Esophagus muscularis mucosa (tissue), 4 donors: ENCODE data around the gene SCAF8. TPM values are rescaled to one million over a fixed set of nuclear protein-coding genes. Genes with fewer than 3 reads are reported as not detected.

ENCODE experiments used
- DNase-seq: peaks from one replicate; pipeline ENCODE4 v3.0.0-alpha.2; 2017; ENCODE audit errors: extremely low spot score
- H3K27ac ChIP-seq, 4 donors: fragments of 200-600 bp; sonication (generic); replicated peaks in 1 of 4; 1 replicate in 3 of 4; 2 replicates in 1 of 4; pipeline ENCODE4 v1.5.1; 2016 to 2019; ENCODE audit warnings: mild to moderate bottlenecking in 1 of 4
- H3K27me3 ChIP-seq, 4 donors: fragments of 200-600 bp; sonication (generic); one replicate each; pipeline versions ENCODE4 v1.5.1 to v1.6.0; 2016 to 2019
- H3K36me3 ChIP-seq, 4 donors: fragments of 200-600 bp; sonication (generic); one replicate each; pipeline ENCODE4 v1.5.1; 2016 to 2019
- H3K4me1 ChIP-seq, 4 donors: fragments of 200-600 bp; sonication (generic); one replicate each; pipeline ENCODE4 v1.5.1; 2016 to 2019
- H3K4me3 ChIP-seq, 4 donors: fragments of 200-600 bp; sonication (generic); 1 replicate in 2 of 4; 2 replicates in 2 of 4; pipeline ENCODE4 v1.5.1; 2016 to 2019; ENCODE audit warnings: mild to moderate bottlenecking in 4 of 4, moderate library complexity in 1 of 4
- H3K9me3 ChIP-seq, 4 donors: fragments of 200-600 bp; sonication (generic); 1 replicate in 3 of 4; 2 replicates in 1 of 4; pipeline ENCODE4 v1.5.1; 2016 to 2019
- EP300 ChIP-seq: sonication (generic); formaldehyde crosslinking; IDR thresholded peaks from one replicate; pipeline ENCODE4 v1.6.1; 2017; ENCODE audit warnings: antibody characterized with exemption
- POLR2A ChIP-seq: fragments of 450-650 bp; IDR thresholded peaks from one replicate; pipeline ENCODE4 v1.6.1; 2017; ENCODE audit warnings: antibody characterized with exemption, moderate library complexity, mild to moderate bottlenecking, low read depth
- POLR2AphosphoS5 ChIP-seq, 2 donors: sonication (generic); formaldehyde crosslinking; IDR thresholded peaks; one replicate each; pipeline ENCODE4 v1.6.1; 2017; ENCODE audit warnings: antibody characterized with exemption in 2 of 2
- WGBS: methylation state at CpG from one replicate; pipeline ENCODE4 v1.1.5; 2018; 5-methylcytosine and 5-hydroxymethylcytosine counted together
- intact Hi-C: fragments of 100-400 bp; cut with DNase I; formaldehyde crosslinking; loops from one replicate; pipeline ENCODE4 v1.15.1; 2023
- total RNA-seq, 4 donors: library from RNA; depleted of rRNA; stranded (reverse); fragments of >200 nt; gene quantifications; one replicate each; pipeline versions ENCODE4 v1.1.0 to v1.2.1, GENCODE V29; 2016
- TF ChIP-seq, protein P1 (sequence below), 3 experiments: fragments of 200-600 bp in 2 of 3; fragments of 450-650 bp in 1 of 3; sonication (generic) in 2 of 3; IDR thresholded peaks; one replicate each; pipeline ENCODE4 v1.5.1; 2017 to 2019; ENCODE audit warnings: antibody characterized with exemption in 3 of 3, mild to moderate bottlenecking in 2 of 3, moderate library complexity in 1 of 3

The SCAF8 gene
- total RNA-seq, 4 donors from 2014 or later: 35.7 to 42.0 (median 38.8) TPM

DNA sequence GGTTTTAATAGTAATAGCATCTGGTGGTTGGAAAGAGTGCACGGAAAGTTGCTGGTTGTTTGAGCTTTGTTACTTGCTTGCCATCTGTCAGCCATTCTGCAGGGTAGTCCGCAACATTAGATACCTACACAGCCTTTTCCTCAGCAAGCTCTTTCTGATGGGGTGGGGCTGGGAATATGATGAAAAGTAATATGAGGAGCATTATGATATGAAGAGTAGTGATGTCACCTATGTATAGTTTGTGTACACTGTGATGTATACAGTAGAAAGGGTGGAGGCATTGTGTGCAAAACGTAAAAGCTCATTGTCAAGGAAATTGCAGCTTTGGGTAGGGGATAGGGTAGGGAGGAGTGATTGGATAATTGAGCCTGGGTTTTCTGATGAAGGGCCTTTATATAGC is 16.1 kb downstream of the SCAF8 start:
- no peak overlapping the region for H3K27ac ChIP-seq
- no peak overlapping the region for H3K4me3 ChIP-seq
- H3K4me1 ChIP-seq: peaks cover 29 to 67% (median 63%) of the 10 kb centered on the region in 4 donors
- intact Hi-C loops: no loop called here
- no peak for TF ChIP-seq POLR2AphosphoS5 (IDR thresholded peaks at IDR 0.05)
- no peak for TF ChIP-seq POLR2A
- no peaks in the 10 kb centered on the region for H3K36me3 ChIP-seq
- no peaks in the 10 kb centered on the region for H3K9me3 ChIP-seq
- WGBS: 93% methylated on average over 3 of the region's 3 CpGs
- DNase-seq: no peak
- no peaks in the 10 kb centered on the region for H3K27me3 ChIP-seq

DNA sequence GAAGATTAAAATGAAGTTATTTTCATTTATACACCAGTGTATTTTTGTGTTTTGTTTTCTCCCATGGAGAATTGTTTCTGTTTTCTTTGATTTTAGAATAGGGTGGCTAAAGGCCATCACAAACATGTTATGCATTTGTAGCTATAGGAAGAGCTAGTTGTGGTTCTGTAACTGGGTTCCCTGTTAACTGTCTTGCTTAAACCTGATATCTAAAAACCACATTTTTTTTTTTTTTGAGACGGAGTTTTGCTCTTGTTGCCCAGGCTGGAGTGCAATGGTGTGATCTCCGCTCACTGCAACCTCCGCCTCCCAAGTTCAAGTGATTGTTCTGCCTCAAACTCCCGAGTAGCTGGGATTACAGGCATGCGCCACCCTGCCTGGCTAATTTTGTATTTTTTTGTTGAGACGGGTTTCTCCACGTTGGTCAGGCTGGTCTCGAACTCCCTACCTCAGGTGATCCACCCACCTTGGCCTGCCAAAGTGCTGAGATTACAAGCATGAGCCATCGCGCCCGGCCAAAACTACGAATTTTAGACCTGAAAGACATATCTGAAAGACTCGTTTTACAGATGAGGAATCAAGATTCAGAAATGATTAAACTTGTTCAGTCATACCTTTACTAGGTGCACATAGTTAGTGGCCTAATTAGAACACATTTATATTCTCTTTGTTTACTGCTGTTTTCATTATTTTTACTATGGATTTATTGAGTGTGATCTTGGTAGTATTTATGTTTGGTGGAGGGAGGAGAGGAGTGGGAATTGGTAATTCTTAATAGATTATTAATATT is 18.0 kb downstream of the SCAF8 start:
- 94% methylated on average over 13 of the region's 13 CpGs for WGBS
- no peak for DNase-seq
- H3K4me1 ChIP-seq: peaks cover 20 to 73% (median 66%) of the 10 kb centered on the region in 4 donors
- TF ChIP-seq POLR2A (no peak), POLR2AphosphoS5 (IDR thresholded peaks at IDR 0.05) (no peak), EP300 (no peak)
- TF ChIP-seq, protein P1, sequence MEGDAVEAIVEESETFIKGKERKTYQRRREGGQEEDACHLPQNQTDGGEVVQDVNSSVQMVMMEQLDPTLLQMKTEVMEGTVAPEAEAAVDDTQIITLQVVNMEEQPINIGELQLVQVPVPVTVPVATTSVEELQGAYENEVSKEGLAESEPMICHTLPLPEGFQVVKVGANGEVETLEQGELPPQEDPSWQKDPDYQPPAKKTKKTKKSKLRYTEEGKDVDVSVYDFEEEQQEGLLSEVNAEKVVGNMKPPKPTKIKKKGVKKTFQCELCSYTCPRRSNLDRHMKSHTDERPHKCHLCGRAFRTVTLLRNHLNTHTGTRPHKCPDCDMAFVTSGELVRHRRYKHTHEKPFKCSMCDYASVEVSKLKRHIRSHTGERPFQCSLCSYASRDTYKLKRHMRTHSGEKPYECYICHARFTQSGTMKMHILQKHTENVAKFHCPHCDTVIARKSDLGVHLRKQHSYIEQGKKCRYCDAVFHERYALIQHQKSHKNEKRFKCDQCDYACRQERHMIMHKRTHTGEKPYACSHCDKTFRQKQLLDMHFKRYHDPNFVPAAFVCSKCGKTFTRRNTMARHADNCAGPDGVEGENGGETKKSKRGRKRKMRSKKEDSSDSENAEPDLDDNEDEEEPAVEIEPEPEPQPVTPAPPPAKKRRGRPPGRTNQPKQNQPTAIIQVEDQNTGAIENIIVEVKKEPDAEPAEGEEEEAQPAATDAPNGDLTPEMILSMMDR (IDR thresholded peaks at IDR 0.05): no peak
- no peak overlapping the region for H3K27ac ChIP-seq
- no peaks in the 10 kb centered on the region for H3K27me3 ChIP-seq
- H3K9me3 ChIP-seq: no peaks in the 10 kb centered on the region
- H3K36me3 ChIP-seq: no peaks in the 10 kb centered on the region
- H3K4me3 ChIP-seq: no peak overlapping the region
- intact Hi-C loops: no loop called here

DNA sequence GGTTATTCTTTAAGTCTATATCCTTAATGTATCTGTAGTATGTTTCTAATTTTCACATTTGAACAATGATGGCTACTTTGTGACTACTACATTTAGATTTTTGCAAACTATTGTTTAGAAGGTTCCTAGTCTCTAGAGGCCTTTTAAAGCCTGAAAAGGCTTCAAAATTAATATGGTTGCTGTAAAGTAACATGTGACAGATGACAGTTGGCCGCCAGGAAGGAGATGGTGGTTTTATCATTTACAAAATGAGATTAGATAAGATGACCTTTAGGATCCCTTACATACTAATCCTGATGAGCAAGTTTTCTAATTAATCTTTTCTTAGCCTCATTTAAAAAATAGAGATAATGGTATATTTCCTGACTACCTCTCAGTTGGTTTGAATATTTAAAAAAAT is 18.8 kb downstream of the SCAF8 start:
- Histone ChIP-seq H3K27ac (no peak overlapping the region), H3K9me3 (no peaks in the 10 kb centered on the region), H3K36me3 (no peaks in the 10 kb centered on the region), H3K4me3 (no peak overlapping the region), H3K27me3 (no peaks in the 10 kb centered on the region), H3K4me1 (peaks cover 16 to 75% (median 67%) of the 10 kb centered on the region in 4 donors)
- intact Hi-C loops: no loop called here
- WGBS: 90% methylated on average over 1 of the region's 1 CpG
- TF ChIP-seq POLR2A (no peak), EP300 (no peak), POLR2AphosphoS5 (IDR thresholded peaks at IDR 0.05) (no peak)
- TF ChIP-seq, protein P1 (IDR thresholded peaks at IDR 0.05): no peak
- DNase-seq: no peak

DNA sequence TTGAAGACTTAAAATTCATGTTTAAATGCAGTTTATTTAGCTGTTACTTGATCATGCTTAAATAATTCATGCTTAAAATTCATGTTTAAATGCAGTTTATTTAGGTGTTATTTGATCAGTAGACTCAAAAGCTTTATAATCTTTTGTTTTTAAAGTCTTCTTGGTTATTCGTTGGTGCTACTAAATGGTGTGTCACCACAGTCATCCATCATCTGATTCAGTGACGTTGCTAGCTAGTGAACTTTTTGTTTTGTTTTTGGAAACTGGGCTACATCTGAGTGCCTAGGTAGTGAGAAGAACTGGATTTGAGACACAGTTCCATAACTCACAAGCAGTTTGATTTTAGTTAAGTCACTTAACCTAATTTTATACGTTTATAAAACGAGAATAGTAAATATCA is 20.9 kb downstream of the SCAF8 start:
- Histone ChIP-seq H3K36me3 (no peaks in the 10 kb centered on the region), H3K27ac (peak overlapping the region; percentile 37 to 49 (median 42)), H3K4me1 (peaks cover 29 to 78% (median 72%) of the 10 kb centered on the region in 4 donors), H3K9me3 (no peaks in the 10 kb centered on the region), H3K27me3 (no peaks in the 10 kb centered on the region), H3K4me3 (no peak overlapping the region)
- intact Hi-C loops: no loop called here
- WGBS: 23% methylated on average over 4 of the region's 4 CpGs
- TF ChIP-seq POLR2A: no peak
- no peak for TF ChIP-seq POLR2AphosphoS5 (IDR thresholded peaks at IDR 0.05)
- TF ChIP-seq, protein P1 (IDR thresholded peaks at IDR 0.05): no peak
- no peak for TF ChIP-seq EP300
- no peak for DNase-seq

DNA sequence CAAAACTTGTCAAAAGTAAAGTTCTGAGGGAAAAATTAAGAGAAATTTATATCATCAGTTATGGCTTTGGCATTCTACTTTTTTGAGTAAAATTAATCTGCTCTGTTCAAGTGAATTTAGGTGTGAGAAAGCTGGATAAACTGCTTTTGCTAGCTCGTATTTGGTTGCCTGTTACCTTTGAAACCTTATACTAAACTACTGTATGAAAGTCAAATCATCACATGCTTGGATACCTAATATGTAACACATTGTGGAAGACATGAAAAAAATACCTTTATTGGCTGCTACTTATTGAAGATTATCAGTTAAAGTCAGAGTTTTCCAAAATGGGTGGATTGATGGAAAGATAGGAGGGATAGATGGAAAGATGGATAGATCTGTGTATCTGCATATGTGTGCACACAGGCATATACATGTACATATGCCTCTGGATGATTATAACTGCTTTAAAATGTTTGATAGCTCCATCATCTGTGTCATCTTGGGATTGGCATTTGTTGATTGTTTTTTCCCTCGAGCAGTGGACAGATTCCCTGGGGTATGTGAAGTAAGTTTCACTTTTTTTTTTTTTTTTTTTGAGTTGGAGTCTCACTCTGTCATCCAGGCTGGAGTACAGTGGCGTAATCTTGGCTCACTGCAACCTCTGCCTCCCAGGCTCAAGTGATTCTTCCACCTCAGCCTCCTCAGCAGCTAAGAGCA is 24.3 kb downstream of the SCAF8 start:
- TF ChIP-seq, protein P1 (IDR thresholded peaks at IDR 0.05): no peak
- TF ChIP-seq POLR2A (no peak), POLR2AphosphoS5 (IDR thresholded peaks at IDR 0.05) (no peak), EP300 (no peak)
- Histone ChIP-seq H3K27me3 (no peaks in the 10 kb centered on the region), H3K9me3 (no peaks in the 10 kb centered on the region), H3K4me3 (no peak overlapping the region), H3K4me1 (peaks cover 29 to 70% (median 57%) of the 10 kb centered on the region in 4 donors), H3K36me3 (no peaks in the 10 kb centered on the region), H3K27ac (no peak overlapping the region)
- 50% methylated on average over 3 of the region's 3 CpGs for WGBS
- intact Hi-C loops: no loop called here
- DNase-seq: no peak
